Activated CD8-positive, alpha-beta T cell treated with anti-CD3 and anti-CD28 coated beads, Interleukin-2, amount 10 ng/mL, durations not matched to agents 7 days and 5 days (primary cell): Measurements from ENCODE around the gene FANCI. TPM values are rescaled to one million over a fixed set of nuclear protein-coding genes. Genes with fewer than 3 reads are reported as not detected.
"Not testable (repeated sequence)": the region's sequence is repeated elsewhere in the genome, so short reads cannot be mapped to it uniquely, and the experiment has no call there.

Experiments
- ATAC-seq: fragments of 150-1000 bp; cut with Tn5 transposase; one replicate; pipeline ENCODE4 v1.10.0; 2021; ENCODE audit warnings: moderate library complexity
- CTCF ChIA-PET: fragments of 350-600 bp; sonication (Branson Sonifier 250); formaldehyde crosslinking; loops from one replicate; lab custom pipeline; 2021; ENCODE audit warnings: antibody characterized with exemption; lab: Charles Lee
- POLR2A ChIA-PET: fragments of 350-600 bp; sonication (Branson Sonifier 250); formaldehyde crosslinking; loops from one replicate; lab custom pipeline; 2021; ENCODE audit warnings: antibody characterized with exemption; lab: Charles Lee
- DNase-seq: peaks from one replicate; pipeline ENCODE4 v3.0.0-alpha.2; 2020
- H3K27ac Mint-ChIP-seq: one replicate; pipeline ENCODE4 v1.8.0; 2021; ENCODE audit warnings: mild to moderate bottlenecking, mixed read lengths
- H3K27me3 Mint-ChIP-seq: one replicate; pipeline ENCODE4 v1.8.0; 2021; ENCODE audit warnings: low read depth, mixed read lengths
- H3K36me3 Mint-ChIP-seq: one replicate; pipeline ENCODE4 v1.8.0; 2021; ENCODE audit warnings: low read depth, mixed read lengths
- H3K4me1 Mint-ChIP-seq: one replicate; pipeline ENCODE4 v1.8.0; 2021; ENCODE audit warnings: low read depth, mixed read lengths
- H3K4me3 Mint-ChIP-seq: one replicate; pipeline ENCODE4 v1.8.0; 2021; ENCODE audit warnings: mild to moderate bottlenecking, mixed read lengths
- H3K9me3 Mint-ChIP-seq: one replicate; pipeline ENCODE4 v1.8.0; 2022; ENCODE audit warnings: mixed read lengths; ENCODE audit not compliant: insufficient read depth
- total RNA-seq, 2 experiments: library from RNA; stranded (reverse); gene quantifications; one replicate each; pipeline ENCODE4 v1.2.3, GENCODE V29; 2021

The FANCI gene
- total RNA-seq, 2 experiments from 2014 or later = 203 to 213 TPM

DNA sequence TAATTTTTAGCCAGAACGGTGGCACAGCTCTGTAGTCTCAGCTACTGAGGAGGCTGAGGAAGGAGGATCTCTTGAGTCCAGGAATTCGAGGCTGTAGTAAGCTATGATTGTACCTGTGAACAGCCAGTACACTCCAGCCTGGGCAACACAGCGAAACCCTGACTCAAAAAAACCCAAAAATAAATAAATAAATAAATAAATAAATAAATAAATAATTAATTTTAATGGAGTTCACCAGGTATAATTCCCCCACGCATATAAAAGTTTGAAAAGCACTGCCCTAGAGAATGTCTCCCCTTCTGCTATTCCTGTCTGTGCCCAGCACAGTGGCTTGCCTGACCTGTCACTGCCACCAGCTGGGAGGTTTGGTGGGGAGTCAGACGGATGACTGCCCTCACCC is 18.2 kb upstream of the FANCI start:
- H3K9me3 Mint-ChIP-seq = no peaks in the 10 kb centered on the region
- no peak overlapping the region for H3K27ac Mint-ChIP-seq
- ATAC-seq (no peak), DNase-seq (no peak)
- ChIA-PET POLR2A (no interaction called here), CTCF (interaction anchor here (5.6 kb wide), 1 partner anchor 19 kb away, joined by 39 read pairs; no protein-coding TSS in a partner anchor)
- H3K4me3 Mint-ChIP-seq = no peak overlapping the region
- peaks cover 9% of the 10 kb centered on the region for H3K27me3 Mint-ChIP-seq
- H3K4me1 Mint-ChIP-seq = peaks cover 7% of the 10 kb centered on the region
- H3K36me3 Mint-ChIP-seq = no peaks in the 10 kb centered on the region

DNA sequence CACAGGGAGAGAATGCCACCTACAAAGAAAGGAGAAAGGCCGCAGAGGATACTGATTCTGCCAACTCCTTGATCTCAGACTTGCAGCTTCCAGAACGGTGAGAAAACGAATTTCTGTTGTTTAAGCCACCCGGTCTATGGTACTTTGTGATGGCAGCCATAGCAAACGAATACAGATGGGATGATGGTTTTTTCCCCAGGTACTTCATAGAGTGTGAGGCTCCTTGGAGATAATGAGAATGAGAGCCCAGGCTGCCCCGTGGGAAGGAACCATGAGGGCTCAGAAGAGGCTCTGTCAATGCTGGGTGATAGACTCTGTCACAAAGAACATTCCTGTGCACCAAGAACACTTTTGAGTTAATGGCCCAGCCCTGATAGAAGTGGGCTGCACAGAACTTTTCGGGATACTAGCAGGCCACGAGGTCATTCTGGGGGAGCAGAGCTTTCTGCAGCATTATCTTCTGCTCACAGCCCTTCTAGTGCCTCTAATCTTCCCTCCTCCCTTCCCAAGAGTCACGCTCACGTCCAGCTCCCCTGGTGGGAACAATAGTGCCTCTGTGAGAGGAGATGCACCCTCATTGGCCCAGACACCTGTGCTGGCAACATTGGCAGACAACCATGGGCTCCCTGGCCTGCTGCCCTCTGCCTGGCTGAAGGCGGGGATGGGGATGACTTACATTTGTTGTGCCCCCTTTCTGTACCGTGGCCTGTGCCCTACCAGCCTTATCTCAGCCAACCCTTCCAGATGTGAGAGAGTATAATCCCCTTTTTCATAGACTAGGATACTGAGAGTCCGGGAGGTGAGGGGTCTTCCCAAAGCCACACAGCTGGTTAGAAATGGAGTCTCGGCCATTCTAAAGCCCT is 17.2 kb upstream of the FANCI start:
- H3K9me3 Mint-ChIP-seq = no peaks in the 10 kb centered on the region
- H3K4me1 Mint-ChIP-seq = peaks cover 8% of the 10 kb centered on the region
- ChIA-PET CTCF (interaction anchor here (5.6 kb wide), 1 partner anchor 20 kb away, joined by 39 read pairs; no protein-coding TSS in a partner anchor), POLR2A (no interaction called here)
- H3K27ac Mint-ChIP-seq = no peak overlapping the region
- H3K27me3 Mint-ChIP-seq = peaks cover 11% of the 10 kb centered on the region
- DNase-seq = no peak
- no peak for ATAC-seq
- H3K4me3 Mint-ChIP-seq = no peak overlapping the region
- no peaks in the 10 kb centered on the region for H3K36me3 Mint-ChIP-seq

- Mint-ChIP-seq H3K9me3 (no peaks in the 10 kb centered on the region), H3K4me3 (no peak overlapping the region), H3K27ac (no peak overlapping the region), H3K4me1 (peaks cover 8% of the 10 kb centered on the region), H3K27me3 (peaks cover 16% of the 10 kb centered on the region), H3K36me3 (no peaks in the 10 kb centered on the region)
- ATAC-seq = no peak
- no peak for DNase-seq
- ChIA-PET POLR2A (no interaction called here), CTCF (interaction anchor here (0.6 to 0.8 kb wide), 2 partner anchors 21 to 96 kb away, joined by 3 to 5 read pairs; no protein-coding TSS in a partner anchor)
Observed at GRCh38 chr15:89227425-89227824, 16.4 kb upstream of the FANCI start.

DNA sequence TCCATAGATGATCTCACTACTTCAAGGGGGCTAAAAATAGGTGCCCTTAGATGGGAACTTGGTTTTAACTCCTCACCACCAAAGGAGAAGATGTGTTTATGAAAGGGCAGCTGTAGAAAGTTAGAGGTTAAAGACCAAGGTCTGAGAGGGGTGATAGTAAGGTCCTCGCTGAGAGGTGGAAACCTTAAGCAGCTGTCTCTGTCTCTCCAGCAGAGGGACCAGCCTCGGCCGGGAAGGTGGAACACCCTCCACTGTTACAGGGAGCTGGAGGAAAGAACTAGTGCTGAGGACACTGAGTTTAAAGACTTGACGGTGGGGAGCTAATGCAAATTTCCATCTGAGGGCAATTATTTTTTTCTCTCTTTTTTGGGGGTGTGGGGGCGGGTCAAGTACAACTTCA is 13.5 kb upstream of the FANCI start:
- ChIA-PET POLR2A (no interaction called here), CTCF (interaction anchor here (2.0 to 3.0 kb wide), 2 partner anchors 14 to 24 kb away, joined by 7 to 22 read pairs; partner anchors contain the start of gene FANCI)
- no peak overlapping the region for H3K4me3 Mint-ChIP-seq
- DNase-seq (no peak), ATAC-seq (no peak)
- peaks cover 8% of the 10 kb centered on the region for H3K4me1 Mint-ChIP-seq
- H3K27me3 Mint-ChIP-seq = peaks cover 28% of the 10 kb centered on the region
- H3K9me3 Mint-ChIP-seq = no peaks in the 10 kb centered on the region
- no peaks in the 10 kb centered on the region for H3K36me3 Mint-ChIP-seq
- H3K27ac Mint-ChIP-seq = no peak overlapping the region

DNA sequence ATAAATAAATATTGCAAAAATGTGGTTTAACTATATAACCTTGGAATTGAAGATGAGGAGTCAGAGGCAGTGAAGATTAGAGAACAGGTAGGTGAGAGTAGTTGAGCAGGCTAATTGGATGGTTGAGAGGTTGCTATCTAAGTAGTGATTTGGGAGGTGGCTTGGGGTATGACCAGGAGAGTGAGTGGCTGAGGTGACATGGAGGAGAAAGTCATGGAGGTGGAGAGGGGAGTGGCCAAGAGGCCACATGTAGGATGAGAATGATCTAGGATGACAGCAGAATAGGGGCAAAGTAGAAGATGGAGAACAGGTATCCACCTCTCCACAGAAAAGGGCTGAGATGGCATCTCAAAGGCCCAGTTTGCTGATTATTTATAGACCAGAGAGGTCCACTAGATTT is 11.9 kb upstream of the FANCI start:
- no peaks in the 10 kb centered on the region for H3K36me3 Mint-ChIP-seq
- H3K27me3 Mint-ChIP-seq = peaks cover 35% of the 10 kb centered on the region
- ChIA-PET CTCF (interaction anchor here (0.9 kb wide), 1 partner anchor 25 kb away, joined by 3 read pairs; no protein-coding TSS in a partner anchor), POLR2A (no interaction called here)
- no peak for ATAC-seq
- peaks cover 8% of the 10 kb centered on the region for H3K4me1 Mint-ChIP-seq
- H3K4me3 Mint-ChIP-seq = no peak overlapping the region
- no peak overlapping the region for H3K27ac Mint-ChIP-seq
- H3K9me3 Mint-ChIP-seq = no peaks in the 10 kb centered on the region
- DNase-seq = no peak

DNA sequence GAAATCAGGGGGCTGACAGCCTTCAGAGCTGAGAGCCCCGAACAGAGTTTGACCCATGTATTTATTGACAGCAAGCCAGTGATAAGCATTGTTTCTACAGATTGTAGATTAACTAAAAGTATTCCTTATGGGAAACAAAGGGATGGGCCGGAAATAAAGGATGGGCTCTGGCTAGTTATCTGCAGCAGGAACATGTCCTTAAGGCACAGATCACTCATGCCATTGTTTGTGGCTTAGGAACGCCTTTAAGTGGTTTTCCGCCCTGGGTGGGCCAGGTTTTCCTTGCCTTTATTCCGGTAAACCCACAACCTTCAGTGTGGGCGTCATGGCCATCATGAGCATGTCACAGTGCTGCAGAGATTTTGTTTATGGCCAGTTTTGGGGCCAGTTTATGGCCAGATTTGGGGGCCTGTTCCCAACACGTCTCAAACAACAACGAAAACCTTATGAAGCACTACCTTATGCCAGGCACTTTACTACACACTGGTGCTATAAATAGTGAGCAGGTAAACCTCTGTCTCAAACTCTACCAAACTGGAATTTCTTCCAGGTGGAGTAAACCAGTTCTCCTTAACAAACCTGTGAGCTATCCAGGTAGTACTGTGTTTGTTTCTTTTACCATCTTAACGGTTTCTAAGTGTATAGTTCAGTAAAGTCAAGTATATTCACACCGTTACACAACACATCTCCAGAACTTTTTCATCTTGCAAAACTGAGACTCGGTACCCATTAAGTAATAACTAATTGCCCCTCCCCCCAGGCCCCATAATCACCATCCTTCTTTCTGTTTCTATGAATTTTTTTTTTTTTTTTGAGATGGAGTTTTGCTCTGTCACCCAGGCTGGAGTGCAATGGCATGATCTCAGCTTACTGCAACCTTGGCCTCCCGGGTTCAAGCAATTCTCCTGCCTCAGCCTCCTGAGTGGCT is 3.6 kb upstream of the FANCI start:
- POLR2A ChIA-PET, ATAC-seq, DNase-seq, H3K4me3 Mint-ChIP-seq, H3K27ac Mint-ChIP-seq, H3K9me3 Mint-ChIP-seq: not testable (repeated sequence)
- Mint-ChIP-seq H3K27me3 (peaks cover 31% of the 10 kb centered on the region), H3K36me3 (peaks cover 10% of the 10 kb centered on the region), H3K4me1 (peaks cover 17% of the 10 kb centered on the region)
- CTCF ChIA-PET = interaction anchor here (0.6 to 3.4 kb wide), 2 partner anchors 13 to 34 kb away, joined by 4 to 39 read pairs; no protein-coding TSS in a partner anchor

DNA sequence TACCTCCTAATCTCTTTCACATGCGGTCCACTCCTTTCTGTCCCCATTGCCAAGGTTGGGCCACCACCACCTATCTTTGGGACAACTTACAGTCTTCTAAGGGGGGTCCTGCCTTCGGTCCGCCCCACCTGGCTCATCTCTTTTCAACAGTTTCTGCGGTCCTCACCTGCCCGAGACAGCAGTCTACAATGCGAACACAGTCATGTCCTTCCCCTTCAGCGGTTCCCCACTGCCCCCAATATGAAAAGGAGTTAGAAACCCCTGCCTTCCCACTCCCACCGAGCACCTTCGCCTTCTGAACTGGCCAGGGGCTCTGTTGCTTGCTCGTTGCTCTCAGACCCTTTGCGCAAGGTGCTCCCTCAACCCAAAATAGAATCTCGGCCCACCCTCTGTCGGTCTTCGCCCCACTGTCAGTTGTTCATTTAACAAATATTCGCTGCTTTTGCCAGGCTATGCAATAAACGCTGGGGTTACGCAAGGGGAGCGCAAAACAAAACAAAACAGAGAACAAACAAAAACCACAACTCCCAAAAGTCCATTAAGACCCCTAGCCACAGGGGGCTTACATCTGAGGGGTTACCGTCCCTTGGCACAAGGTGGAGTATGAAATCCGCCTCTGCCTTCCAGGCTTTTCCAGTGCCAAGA is 611 bp upstream of the FANCI start:
- DNase-seq (no peak), ATAC-seq (no peak)
- peaks cover 39% of the 10 kb centered on the region for H3K4me1 Mint-ChIP-seq
- CTCF ChIA-PET = interaction anchor here (1.0 to 4.7 kb wide), 8 partner anchors 10 to 605 kb away, joined by 3 to 82 read pairs (median 6); partner anchors contain the start of gene ISG20
- H3K27ac Mint-ChIP-seq = peak overlapping the region; percentile 96
- H3K27me3 Mint-ChIP-seq = peaks cover 18% of the 10 kb centered on the region
- no peaks in the 10 kb centered on the region for H3K9me3 Mint-ChIP-seq
- H3K36me3 Mint-ChIP-seq = peaks cover 36% of the 10 kb centered on the region
- POLR2A ChIA-PET = interaction anchor here (0.6 to 3.2 kb wide), 6 partner anchors 13 to 1206 kb away, joined by 3 to 19 read pairs (median 6); no protein-coding TSS in a partner anchor
- H3K4me3 Mint-ChIP-seq = peak overlapping the region; percentile 99

- ATAC-seq = peak; percentile 13
- Mint-ChIP-seq H3K4me1 (peaks cover 48% of the 10 kb centered on the region), H3K36me3 (peaks cover 48% of the 10 kb centered on the region), H3K27ac (peak overlapping the region; percentile 96), H3K4me3 (peak overlapping the region; percentile 99), H3K27me3 (peaks cover 10% of the 10 kb centered on the region), H3K9me3 (peaks cover 3% of the 10 kb centered on the region)
- CTCF ChIA-PET = interaction anchor here (1.0 to 4.7 kb wide), 15 partner anchors 8 to 340 kb away, joined by 3 to 82 read pairs (median 4); no protein-coding TSS in a partner anchor
- POLR2A ChIA-PET = interaction anchor here (0.6 to 3.2 kb wide), 11 partner anchors 12 to 157 kb away, joined by 3 to 19 read pairs (median 4); partner anchors contain the start of gene ABHD2
- DNase-seq = no peak
Observed at GRCh38 chr15:89244574-89244903, 760 bp downstream of the FANCI start.

GRCh38 chr15:89247446-89247845 is 3.7 kb downstream of the FANCI start:
- peaks cover 52% of the 10 kb centered on the region for H3K4me1 Mint-ChIP-seq
- ATAC-seq (no peak), DNase-seq (no peak)
- H3K36me3 Mint-ChIP-seq = peaks cover 69% of the 10 kb centered on the region
- H3K9me3 Mint-ChIP-seq = peaks cover 3% of the 10 kb centered on the region
- ChIA-PET POLR2A (no interaction called here), CTCF (interaction anchor here (1.4 to 4.7 kb wide), 2 partner anchors 9 to 41 kb away, joined by 4 to 82 read pairs; no protein-coding TSS in a partner anchor)
- no peak overlapping the region for H3K4me3 Mint-ChIP-seq
- no peak overlapping the region for H3K27ac Mint-ChIP-seq
- peaks cover 4% of the 10 kb centered on the region for H3K27me3 Mint-ChIP-seq

DNA sequence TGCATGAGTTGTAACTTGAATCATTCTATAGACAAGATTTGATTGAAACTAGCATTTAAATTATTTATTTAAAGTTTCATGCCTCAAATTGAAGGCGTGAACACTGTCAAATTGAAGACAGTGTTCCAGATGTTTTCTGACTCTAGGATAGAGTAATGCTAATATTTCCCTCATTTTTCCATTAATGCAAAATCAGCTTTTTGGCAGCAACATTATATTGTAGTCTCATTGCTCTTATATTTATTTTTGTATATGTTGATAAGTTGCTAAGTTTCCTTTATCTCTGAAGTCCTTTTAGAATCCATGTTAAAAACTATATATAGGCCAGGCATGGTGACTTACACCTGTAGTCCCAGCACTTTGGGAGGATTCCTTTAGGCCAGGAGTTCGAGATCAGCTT is 4.8 kb downstream of the FANCI start:
- CTCF ChIA-PET = interaction anchor here (2.2 kb wide), 1 partner anchor 42 kb away, joined by 7 read pairs; no protein-coding TSS in a partner anchor
- Mint-ChIP-seq H3K27me3 (no peaks in the 10 kb centered on the region), H3K36me3 (peaks cover 76% of the 10 kb centered on the region), H3K9me3 (peaks cover 3% of the 10 kb centered on the region), H3K4me3 (no peak overlapping the region), H3K4me1 (peaks cover 42% of the 10 kb centered on the region), H3K27ac (no peak overlapping the region)
- ATAC-seq (no peak), DNase-seq (no peak)
- POLR2A ChIA-PET = interaction anchor here (0.8 kb wide), 1 partner anchor 8 kb away, joined by 3 read pairs; no protein-coding TSS in a partner anchor
